K562 (cell line): ENCODE measurements around the gene TMOD3.

Source experiments
- MEF2D ChIP-seq: conservative IDR thresholded peaks from 2 replicates; pipeline ENCODE4 v1.6.1; 2016; ENCODE audit warnings: low read depth, missing genetic modification characterization, missing compliant biosample characterization
- PHF21A ChIP-seq: fragments of 450-650 bp; IDR thresholded peaks from 2 replicates; pipeline ENCODE4 v1.6.1; 2017; ENCODE audit warnings: low read depth, borderline replicate concordance
- SUPT5H ChIP-seq: fragments of 450-650 bp; IDR thresholded peaks from 2 replicates; pipeline ENCODE4 v1.6.1; 2016
- TF ChIP-seq, protein P1 (sequence below): sonication (generic); formaldehyde crosslinking; IDR thresholded peaks from 2 replicates; pipeline ENCODE4 v1.8.0; 2022; ENCODE audit warnings: mild to moderate bottlenecking, missing genetic modification reagents, borderline replicate concordance

DNA sequence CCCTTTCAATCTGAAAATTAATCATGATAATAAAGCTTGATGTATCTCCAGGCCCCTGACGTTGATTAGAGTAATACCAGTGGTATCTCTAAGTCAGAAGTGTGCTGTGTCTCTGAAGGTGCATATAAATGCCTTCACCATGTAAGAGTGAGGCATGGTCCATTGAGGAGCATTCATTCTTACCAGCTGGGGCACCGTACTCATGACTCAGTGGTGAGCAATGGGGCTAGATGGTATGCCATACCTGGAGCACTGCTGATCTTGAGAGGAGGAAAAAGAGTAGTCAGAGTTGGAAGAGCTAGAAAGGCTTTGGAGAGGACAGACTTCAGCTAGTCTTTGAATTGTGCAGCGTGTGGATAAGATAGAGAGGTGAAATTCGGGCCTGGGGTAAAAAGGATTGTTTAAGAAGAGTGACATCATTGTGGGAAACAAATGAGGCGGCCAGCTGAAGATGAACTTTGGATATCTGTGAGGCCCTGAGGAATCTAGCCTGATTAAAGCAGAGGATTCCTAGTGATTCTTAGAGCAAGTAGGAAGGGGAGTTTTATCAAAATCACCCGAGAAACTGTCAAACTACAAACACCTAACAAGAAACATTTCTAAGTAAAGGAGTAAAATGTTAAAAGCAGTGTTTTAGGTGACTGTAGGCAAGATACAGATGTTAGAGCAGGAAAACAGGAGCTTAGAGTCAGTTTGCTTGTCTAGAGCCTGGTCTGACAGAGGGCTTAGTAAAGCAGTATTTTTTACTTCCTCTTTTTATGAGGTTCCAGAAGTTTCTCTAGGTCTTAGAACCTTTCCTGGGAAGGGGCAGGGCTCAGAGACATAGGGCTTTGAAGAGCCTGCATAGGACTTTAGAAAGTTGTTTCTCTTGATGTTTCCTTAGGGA, 13.6 kb downstream of the TMOD3 start:
- TF ChIP-seq, protein P1, sequence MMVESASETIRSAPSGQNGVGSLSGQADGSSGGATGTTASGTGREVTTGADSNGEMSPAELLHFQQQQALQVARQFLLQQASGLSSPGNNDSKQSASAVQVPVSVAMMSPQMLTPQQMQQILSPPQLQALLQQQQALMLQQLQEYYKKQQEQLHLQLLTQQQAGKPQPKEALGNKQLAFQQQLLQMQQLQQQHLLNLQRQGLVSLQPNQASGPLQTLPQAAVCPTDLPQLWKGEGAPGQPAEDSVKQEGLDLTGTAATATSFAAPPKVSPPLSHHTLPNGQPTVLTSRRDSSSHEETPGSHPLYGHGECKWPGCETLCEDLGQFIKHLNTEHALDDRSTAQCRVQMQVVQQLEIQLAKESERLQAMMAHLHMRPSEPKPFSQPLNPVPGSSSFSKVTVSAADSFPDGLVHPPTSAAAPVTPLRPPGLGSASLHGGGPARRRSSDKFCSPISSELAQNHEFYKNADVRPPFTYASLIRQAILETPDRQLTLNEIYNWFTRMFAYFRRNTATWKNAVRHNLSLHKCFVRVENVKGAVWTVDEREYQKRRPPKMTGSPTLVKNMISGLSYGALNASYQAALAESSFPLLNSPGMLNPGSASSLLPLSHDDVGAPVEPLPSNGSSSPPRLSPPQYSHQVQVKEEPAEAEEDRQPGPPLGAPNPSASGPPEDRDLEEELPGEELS (CRISPR knock-in tag) = no peak
- TF ChIP-seq MEF2D (tag) (no peak), SUPT5H (no peak), PHF21A (no peak)
